Ascending aorta (tissue), 2 donors: ENCODE results near the gene PARVA. TPM values are rescaled to one million over a fixed set of nuclear protein-coding genes. Genes with fewer than 3 reads are reported as not detected.
A peak's percentile ranks its signal among the peaks of the same experiment; 100 is the strongest.

ENCODE experiments used
- DNase-seq, 2 donors: peaks; one replicate each; pipeline ENCODE4 v3.0.0-alpha.2; 2019; ENCODE audit warnings: low spot score in 2 of 2
- H3K27ac ChIP-seq, 2 donors: fragments of 200-600 bp; sonication (generic); one replicate each; pipeline ENCODE4 v1.5.1; 2016 to 2017; ENCODE audit warnings: mild to moderate bottlenecking in 1 of 2
- H3K27me3 ChIP-seq: fragments of 200-600 bp; sonication (generic); one replicate; pipeline ENCODE4 v1.5.1; 2017
- H3K36me3 ChIP-seq, 2 donors: fragments of 200-600 bp; sonication (generic); one replicate each; pipeline ENCODE4 v1.5.1; 2016
- H3K4me1 ChIP-seq, 2 donors: fragments of 200-600 bp; sonication (generic); one replicate each; pipeline ENCODE4 v1.5.1; 2016 to 2017; ENCODE audit warnings: mild to moderate bottlenecking in 1 of 2
- H3K4me3 ChIP-seq, 2 donors: fragments of 200-600 bp; sonication (generic); one replicate each; pipeline ENCODE4 v1.5.1; 2016 to 2017; ENCODE audit warnings: mild to moderate bottlenecking in 1 of 2
- H3K9me3 ChIP-seq, 2 donors: fragments of 200-600 bp; sonication (generic); one replicate each; pipeline ENCODE4 v1.5.1; 2016
- CTCF ChIP-seq, 3 experiments: fragments of 200-600 bp in 2 of 3; fragments of 450-650 bp in 1 of 3; sonication (generic) in 2 of 3; IDR thresholded peaks; one replicate each; pipeline ENCODE4 v1.5.1; 2016 to 2019; ENCODE audit warnings: antibody characterized with exemption in 3 of 3, mild to moderate bottlenecking in 1 of 3, moderate library complexity in 1 of 3
- intact Hi-C: fragments of 100-400 bp; cut with DNase I; formaldehyde crosslinking; loops from one replicate; pipeline ENCODE4 v1.15.1; 2023
- total RNA-seq: library from RNA; depleted of rRNA; stranded (reverse); fragments of >200 nt; gene quantifications from one replicate; pipeline ENCODE4 v1.1.0, GENCODE V29; 2016

PARVA gene
- total RNA-seq, 1 donor from 2014 or later: 51.6 TPM

DNA sequence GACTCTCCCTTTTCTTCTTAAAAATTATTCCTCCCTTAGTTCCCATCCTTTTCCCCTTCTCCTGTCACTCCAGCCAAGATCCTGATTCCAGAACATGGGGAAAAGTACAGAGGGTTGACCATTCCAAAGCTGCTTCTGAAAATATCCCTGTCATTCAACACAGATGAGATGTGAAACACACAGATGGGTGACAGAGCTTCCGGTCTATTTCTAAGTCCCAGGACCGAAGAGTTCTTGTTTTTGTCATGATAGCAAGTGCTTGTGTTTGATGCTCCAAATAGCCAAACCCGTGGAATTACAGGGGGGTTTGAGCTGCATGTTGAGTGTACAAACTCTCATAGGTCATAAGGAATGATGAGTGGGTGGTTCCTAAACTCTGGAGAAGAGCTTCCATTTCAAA, 57.9 kb downstream of the PARVA start:
- intact Hi-C loops: loop anchor here (1.0 kb wide), 1 partner anchor 23 kb away; no protein-coding TSS in a partner anchor
- H3K4me1 ChIP-seq: peaks cover 26 to 52% of the 10 kb centered on the region in 2 donors
- no peaks in the 10 kb centered on the region for H3K9me3 ChIP-seq
- H3K4me3 ChIP-seq: no peak overlapping the region
- no peak for DNase-seq
- no peaks in the 10 kb centered on the region for H3K36me3 ChIP-seq
- no peaks in the 10 kb centered on the region for H3K27me3 ChIP-seq
- H3K27ac ChIP-seq: peak overlapping the region; percentile 89 to 92
- no peak for TF ChIP-seq CTCF (IDR thresholded peaks at IDR 0.05)

DNA sequence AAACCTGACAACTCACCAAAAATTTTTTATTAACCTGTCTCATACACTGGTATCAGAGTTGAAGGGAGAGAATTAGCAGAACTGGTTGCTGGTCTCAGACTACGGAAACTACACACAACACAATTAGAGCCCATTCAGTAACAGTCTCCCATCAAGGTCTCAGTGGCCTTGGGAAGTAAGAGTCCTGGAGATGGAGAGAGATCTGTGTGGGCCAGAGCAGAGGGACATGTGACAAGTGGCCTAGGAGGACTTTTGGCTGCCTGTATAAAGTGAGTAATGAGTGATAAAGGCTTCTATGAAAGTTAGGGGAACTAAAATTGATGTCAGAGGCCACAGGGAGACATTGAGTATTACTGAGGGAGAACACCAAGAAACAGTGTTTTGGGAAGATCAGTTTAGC, 58.9 kb downstream of the PARVA start:
- Histone ChIP-seq H3K4me1 (peaks cover 24 to 48% of the 10 kb centered on the region in 2 donors), H3K36me3 (no peaks in the 10 kb centered on the region), H3K27me3 (no peaks in the 10 kb centered on the region), H3K9me3 (no peaks in the 10 kb centered on the region), H3K4me3 (no peak overlapping the region), H3K27ac (peak overlapping the region; percentile 89 to 92)
- TF ChIP-seq CTCF (IDR thresholded peaks at IDR 0.05): no peak
- no peak for DNase-seq
- intact Hi-C loops: no loop called here

DNA sequence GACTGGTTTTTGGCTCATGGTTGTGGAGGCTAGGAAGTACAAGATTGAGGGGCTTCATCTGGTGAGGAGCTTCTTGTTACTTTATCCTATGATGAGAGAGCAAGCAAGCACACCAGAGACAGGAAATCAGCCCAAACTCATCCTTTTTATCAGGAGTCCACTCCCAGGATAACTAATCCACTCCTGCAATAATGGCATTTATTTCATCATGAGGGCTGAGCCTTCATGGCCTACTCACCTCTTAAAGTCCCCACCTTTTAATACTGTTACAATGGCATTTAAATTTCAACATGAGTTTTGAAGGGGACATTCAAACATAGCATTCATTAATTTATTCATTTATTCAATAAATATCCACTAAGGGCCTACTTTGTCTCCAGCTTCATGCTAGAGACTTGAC, 60.9 kb downstream of the PARVA start:
- no peak for TF ChIP-seq CTCF (IDR thresholded peaks at IDR 0.05)
- H3K4me1 ChIP-seq: peaks cover 12 to 31% of the 10 kb centered on the region in 2 donors
- H3K4me3 ChIP-seq: no peak overlapping the region
- no peak for DNase-seq
- H3K9me3 ChIP-seq: no peaks in the 10 kb centered on the region
- no peak overlapping the region for H3K27ac ChIP-seq
- intact Hi-C loops: no loop called here
- no peaks in the 10 kb centered on the region for H3K27me3 ChIP-seq
- H3K36me3 ChIP-seq: no peaks in the 10 kb centered on the region

- no peaks in the 10 kb centered on the region for H3K27me3 ChIP-seq
- no peak for TF ChIP-seq CTCF (IDR thresholded peaks at IDR 0.05)
- H3K36me3 ChIP-seq: no peaks in the 10 kb centered on the region
- H3K4me3 ChIP-seq: no peak overlapping the region
- peaks cover 2 to 18% of the 10 kb centered on the region in 2 donors for H3K4me1 ChIP-seq
- intact Hi-C loops: no loop called here
- no peak overlapping the region for H3K27ac ChIP-seq
- no peaks in the 10 kb centered on the region for H3K9me3 ChIP-seq
- no peak for DNase-seq
Measured at GRCh38 chr11:12439615-12440014, 62.2 kb downstream of the PARVA start.

- intact Hi-C loops: no loop called here
- H3K4me1 ChIP-seq: peaks cover 0 to 10% of the 10 kb centered on the region in 2 donors
- H3K9me3 ChIP-seq: no peaks in the 10 kb centered on the region
- no peak overlapping the region for H3K4me3 ChIP-seq
- no peaks in the 10 kb centered on the region for H3K27me3 ChIP-seq
- DNase-seq: no peak
- no peaks in the 10 kb centered on the region for H3K36me3 ChIP-seq
- TF ChIP-seq CTCF (IDR thresholded peaks at IDR 0.05): no peak
- H3K27ac ChIP-seq: no peak overlapping the region
Measured at GRCh38 chr11:12440565-12440964, 63.2 kb downstream of the PARVA start.
